Measurements from ENCODE around the gene PTBP1.

The PTBP1 gene

GRCh38 chr19:797528-798414 is 519 bp downstream of the PTBP1 start:
- peak; percentile 98 for DNase-seq (ENCODE audit: low spot score)

GRCh38 chr19:798415-799075 is 1.3 kb downstream of the PTBP1 start:
- no peak for DNase-seq (ENCODE audit: low spot score)

GRCh38 chr19:799076-799881 is 2.0 kb downstream of the PTBP1 start:
- no peak for DNase-seq (ENCODE audit: low spot score)

GRCh38 chr19:800360-801029 is 3.2 kb downstream of the PTBP1 start:
- DNase-seq (ENCODE audit: low spot score), result peak; percentile 21

- peak; percentile 54 for DNase-seq (ENCODE audit: low spot score)
These were observed 4.0 kb downstream of the PTBP1 start for GRCh38 chr19:801030-801860.

- DNase-seq (ENCODE audit: low spot score), result no peak
These were observed 4.7 kb downstream of the PTBP1 start for GRCh38 chr19:801861-802497.

- no peak for DNase-seq (ENCODE audit: low spot score)
These were observed 5.3 kb downstream of the PTBP1 start for GRCh38 chr19:802498-803098.

- no peak for DNase-seq (ENCODE audit: low spot score)
These were observed 5.9 kb downstream of the PTBP1 start for GRCh38 chr19:803099-803561.

GRCh38 chr19:803686-804418 is 6.6 kb downstream of the PTBP1 start:
- DNase-seq (ENCODE audit: low spot score), result no peak

- DNase-seq (ENCODE audit: low spot score), result no peak
These were observed 7.3 kb downstream of the PTBP1 start for GRCh38 chr19:804419-805165.

GRCh38 chr19:805166-805551 is 7.9 kb downstream of the PTBP1 start:
- no peak for DNase-seq (ENCODE audit: low spot score)

GRCh38 chr19:805600-806550 is 8.6 kb downstream of the PTBP1 start:
- DNase-seq (ENCODE audit: low spot score), result no peak

- no peak for DNase-seq (ENCODE audit: low spot score)
These were observed 9.7 kb downstream of the PTBP1 start for GRCh38 chr19:806815-807421.

GRCh38 chr19:807627-808422 is 10.6 kb downstream of the PTBP1 start:
- DNase-seq (ENCODE audit: low spot score), result no peak

- DNase-seq (ENCODE audit: low spot score), result no peak
These were observed 11.1 kb downstream of the PTBP1 start for GRCh38 chr19:808423-808775.
